ENCODE data around the gene SLC44A1.

The SLC44A1 gene

GRCh38 chr9:105275938-105276337, 31.5 kb downstream of the SLC44A1 start:
- no peak for DNase-seq

- DNase-seq: no peak
These were observed 34.3 kb downstream of the SLC44A1 start for GRCh38 chr9:105278751-105279150.

- DNase-seq: no peak
These were observed 36.2 kb downstream of the SLC44A1 start for GRCh38 chr9:105280691-105281090.

- no peak for DNase-seq
These were observed 36.8 kb downstream of the SLC44A1 start for GRCh38 chr9:105281272-105281671.

GRCh38 chr9:105281926-105282325, 37.5 kb downstream of the SLC44A1 start:
- DNase-seq: no peak

- DNase-seq: no peak
These were observed 38.6 kb downstream of the SLC44A1 start for GRCh38 chr9:105282870-105283621.

- no peak for DNase-seq
These were observed 39.3 kb downstream of the SLC44A1 start for GRCh38 chr9:105283795-105284194.

- DNase-seq: no peak
These were observed 40.0 kb downstream of the SLC44A1 start for GRCh38 chr9:105284463-105284862.

GRCh38 chr9:105286098-105286497, 41.6 kb downstream of the SLC44A1 start:
- no peak for DNase-seq

GRCh38 chr9:105289305-105289704, 44.9 kb downstream of the SLC44A1 start:
- no peak for DNase-seq

- DNase-seq: no peak
These were observed 46.0 kb downstream of the SLC44A1 start for GRCh38 chr9:105290418-105290817.

GRCh38 chr9:105290954-105291353, 46.5 kb downstream of the SLC44A1 start:
- no peak for DNase-seq

- DNase-seq: no peak
These were observed 47.0 kb downstream of the SLC44A1 start for GRCh38 chr9:105291422-105291859.

- DNase-seq: no peak
These were observed 47.5 kb downstream of the SLC44A1 start for GRCh38 chr9:105291938-105292337.

GRCh38 chr9:105293408-105293807, 49.0 kb downstream of the SLC44A1 start:
- DNase-seq: no peak

GRCh38 chr9:105295201-105295550, 50.7 kb downstream of the SLC44A1 start:
- no peak for DNase-seq

GRCh38 chr9:105295986-105296385, 51.5 kb downstream of the SLC44A1 start:
- DNase-seq: no peak

- no peak for DNase-seq
These were observed 52.0 kb downstream of the SLC44A1 start for GRCh38 chr9:105296445-105296844.

- DNase-seq: no peak
These were observed 52.4 kb downstream of the SLC44A1 start for GRCh38 chr9:105296877-105297287.

- no peak for DNase-seq
These were observed 53.1 kb downstream of the SLC44A1 start for GRCh38 chr9:105297442-105298075.

- no peak for DNase-seq
These were observed 54.9 kb downstream of the SLC44A1 start for GRCh38 chr9:105299190-105299854.

- DNase-seq: no peak
These were observed 58.3 kb downstream of the SLC44A1 start for GRCh38 chr9:105302728-105303127.

GRCh38 chr9:105305856-105306255, 61.4 kb downstream of the SLC44A1 start:
- no peak for DNase-seq

Measured in activated CD4-positive, alpha-beta T cell treated with anti-CD3 and anti-CD28 coated beads for 4 hours (primary cell).